ENCODE measurements around the gene CNIH2.

CNIH2 gene

DNA sequence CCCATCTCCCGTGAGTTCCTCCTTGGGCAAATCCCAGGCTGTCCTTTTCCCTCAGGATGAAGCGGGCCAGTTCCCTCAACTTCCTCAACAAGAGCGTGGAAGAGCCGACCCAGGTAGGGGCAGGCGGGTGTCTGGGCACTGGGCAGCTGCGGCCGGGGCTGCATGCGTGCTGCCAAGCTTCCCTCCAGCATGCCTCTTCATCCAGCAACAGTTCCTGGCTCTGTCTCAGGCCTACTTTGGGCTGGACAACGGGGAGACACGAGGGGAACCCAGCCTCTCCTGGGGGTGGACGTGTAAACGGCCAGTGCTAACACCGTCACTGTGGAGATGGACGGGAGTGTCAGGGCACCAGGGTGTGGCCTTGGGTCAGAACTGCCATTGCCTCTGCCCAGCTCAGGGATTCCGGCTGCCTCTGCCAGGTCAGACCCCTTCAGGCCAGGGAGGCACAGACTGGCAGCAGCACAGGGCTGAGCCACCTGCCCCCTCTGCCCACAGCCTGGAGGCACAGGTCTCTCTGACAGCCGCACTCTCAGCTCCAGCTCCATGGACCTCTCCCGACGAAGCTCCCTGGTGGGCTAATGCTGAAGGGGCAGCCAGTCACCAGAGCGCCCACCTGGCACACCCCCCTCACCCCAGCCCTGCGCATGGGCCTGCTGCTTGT is 11.5 kb upstream of the CNIH2 start:
- DNase-seq (ENCODE audit: low spot score): no peak
- TF ChIP-seq, protein P1, sequence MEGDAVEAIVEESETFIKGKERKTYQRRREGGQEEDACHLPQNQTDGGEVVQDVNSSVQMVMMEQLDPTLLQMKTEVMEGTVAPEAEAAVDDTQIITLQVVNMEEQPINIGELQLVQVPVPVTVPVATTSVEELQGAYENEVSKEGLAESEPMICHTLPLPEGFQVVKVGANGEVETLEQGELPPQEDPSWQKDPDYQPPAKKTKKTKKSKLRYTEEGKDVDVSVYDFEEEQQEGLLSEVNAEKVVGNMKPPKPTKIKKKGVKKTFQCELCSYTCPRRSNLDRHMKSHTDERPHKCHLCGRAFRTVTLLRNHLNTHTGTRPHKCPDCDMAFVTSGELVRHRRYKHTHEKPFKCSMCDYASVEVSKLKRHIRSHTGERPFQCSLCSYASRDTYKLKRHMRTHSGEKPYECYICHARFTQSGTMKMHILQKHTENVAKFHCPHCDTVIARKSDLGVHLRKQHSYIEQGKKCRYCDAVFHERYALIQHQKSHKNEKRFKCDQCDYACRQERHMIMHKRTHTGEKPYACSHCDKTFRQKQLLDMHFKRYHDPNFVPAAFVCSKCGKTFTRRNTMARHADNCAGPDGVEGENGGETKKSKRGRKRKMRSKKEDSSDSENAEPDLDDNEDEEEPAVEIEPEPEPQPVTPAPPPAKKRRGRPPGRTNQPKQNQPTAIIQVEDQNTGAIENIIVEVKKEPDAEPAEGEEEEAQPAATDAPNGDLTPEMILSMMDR (IDR thresholded peaks at IDR 0.05; ENCODE audit: extremely low read depth, insufficient read depth, missing control alignments): no peak
- in situ Hi-C loops (cut with MboI; ENCODE audit: low pct_unique_long_range_greater_than_20kb, low sequenced_read_pairs, unreplicated experiment): no loop called here

DNA sequence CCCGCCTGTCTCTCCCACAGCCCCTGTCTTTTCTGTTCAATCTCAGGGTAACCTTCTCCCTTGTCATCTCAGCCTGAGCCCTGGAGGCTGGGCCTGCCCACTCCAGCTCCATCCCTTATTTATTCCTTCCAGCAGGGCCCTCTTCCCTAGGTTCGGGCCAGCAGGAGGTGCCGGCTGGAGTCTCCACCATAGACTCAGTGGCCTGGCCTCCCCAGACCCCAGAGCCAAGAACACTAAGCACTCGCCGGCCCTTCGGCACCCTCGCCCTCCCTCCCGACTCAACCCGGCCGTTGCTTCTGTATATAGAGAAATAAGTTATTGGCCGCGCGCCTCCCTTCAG is 11.0 kb upstream of the CNIH2 start:
- in situ Hi-C loops (cut with MboI; ENCODE audit: low pct_unique_long_range_greater_than_20kb, low sequenced_read_pairs, unreplicated experiment): no loop called here
- TF ChIP-seq, protein P1 (IDR thresholded peaks at IDR 0.05; ENCODE audit: extremely low read depth, insufficient read depth, missing control alignments): no peak
- no peak for DNase-seq (ENCODE audit: low spot score)

DNA sequence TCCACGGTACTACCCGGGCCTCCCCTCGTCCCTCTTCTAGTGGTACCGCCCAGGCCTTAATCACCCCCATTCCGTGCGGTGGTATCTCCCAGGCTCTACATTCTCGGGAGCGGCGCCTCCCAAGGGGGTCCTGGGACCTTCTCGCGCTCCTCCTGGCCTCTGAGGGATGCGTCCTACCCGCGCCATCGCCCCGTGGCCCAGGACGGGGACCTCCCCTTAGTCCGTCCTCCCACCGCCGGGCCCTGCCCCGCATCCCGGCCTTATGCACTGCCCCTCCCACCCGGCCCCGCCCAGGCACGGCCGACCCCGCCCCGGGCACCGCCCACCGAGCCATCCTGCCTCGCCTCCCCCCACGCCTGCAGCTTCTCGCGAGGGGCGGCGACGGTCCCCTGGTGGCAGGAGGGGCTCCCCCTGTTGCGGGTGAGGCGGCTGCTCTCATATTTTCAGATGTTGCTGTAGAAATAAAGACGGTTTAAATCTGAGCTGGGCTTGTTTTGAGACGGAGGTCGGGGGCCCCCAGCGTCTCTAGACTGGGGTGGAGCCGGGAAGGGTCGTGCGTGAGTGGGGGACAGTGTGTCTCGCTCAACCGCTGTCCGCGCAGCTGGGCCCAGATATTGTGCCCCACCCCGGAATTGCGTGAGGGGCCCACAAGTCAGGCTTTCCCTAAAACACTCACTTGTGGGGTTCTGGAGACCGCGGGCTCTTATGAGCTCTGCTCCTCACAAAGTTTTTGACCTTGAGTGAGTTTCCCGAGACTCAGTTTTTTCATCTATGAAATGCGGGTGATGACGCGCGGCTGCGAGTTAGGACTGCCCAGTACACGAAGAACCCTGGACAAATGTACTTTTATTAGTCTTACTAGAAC is 10.4 kb upstream of the CNIH2 start:
- in situ Hi-C loops (cut with MboI; ENCODE audit: low pct_unique_long_range_greater_than_20kb, low sequenced_read_pairs, unreplicated experiment): no loop called here
- peak; percentile 95 for DNase-seq (ENCODE audit: low spot score)
- TF ChIP-seq, protein P1 (IDR thresholded peaks at IDR 0.05; ENCODE audit: extremely low read depth, insufficient read depth, missing control alignments): no peak

DNA sequence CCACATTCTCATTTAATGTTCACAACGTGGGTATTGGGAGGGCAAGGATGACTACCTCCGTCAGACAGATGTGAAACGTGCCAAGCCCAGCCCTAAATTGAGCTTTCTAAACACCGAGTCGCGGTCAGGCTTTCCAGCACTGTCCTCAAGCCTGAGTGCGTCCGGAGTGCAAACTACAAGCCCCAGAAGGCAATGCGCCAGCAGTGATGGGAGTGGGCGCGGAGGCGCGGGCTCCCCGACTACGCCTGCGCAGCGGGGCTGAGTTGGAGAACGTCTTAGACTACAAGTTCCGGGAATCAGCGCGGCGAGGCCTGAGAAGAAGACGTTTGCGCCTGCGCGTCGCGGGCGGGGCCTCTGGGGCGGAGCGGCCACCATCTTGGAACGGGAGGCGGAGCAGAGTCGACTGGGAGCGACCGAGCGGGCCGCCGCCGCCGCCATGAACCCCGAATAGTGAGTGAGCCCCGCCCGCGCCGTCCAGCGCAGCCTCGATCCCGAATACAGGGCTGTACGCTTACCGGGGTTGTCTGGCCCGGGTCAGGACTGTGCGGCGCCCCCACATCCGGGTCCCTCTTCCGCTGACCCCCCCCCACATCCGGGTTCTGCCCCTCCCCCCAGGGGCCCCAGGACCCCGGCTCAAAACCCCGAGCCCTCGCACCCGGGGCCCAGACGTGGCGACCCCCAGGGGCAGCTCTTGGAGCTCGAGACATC is 9.6 kb upstream of the CNIH2 start, which contains the start of gene RAB1B:
Gene RAB1B (plus strand): TSS at position 396 of the 708 bp plus-strand sequence. CDS start 41 bp downstream, at position 437.
- in situ Hi-C loops (cut with MboI; ENCODE audit: low pct_unique_long_range_greater_than_20kb, low sequenced_read_pairs, unreplicated experiment): no loop called here
- TF ChIP-seq, protein P1 (IDR thresholded peaks at IDR 0.05; ENCODE audit: extremely low read depth, insufficient read depth, missing control alignments): no peak
- DNase-seq (ENCODE audit: low spot score): peak; percentile 99

DNA sequence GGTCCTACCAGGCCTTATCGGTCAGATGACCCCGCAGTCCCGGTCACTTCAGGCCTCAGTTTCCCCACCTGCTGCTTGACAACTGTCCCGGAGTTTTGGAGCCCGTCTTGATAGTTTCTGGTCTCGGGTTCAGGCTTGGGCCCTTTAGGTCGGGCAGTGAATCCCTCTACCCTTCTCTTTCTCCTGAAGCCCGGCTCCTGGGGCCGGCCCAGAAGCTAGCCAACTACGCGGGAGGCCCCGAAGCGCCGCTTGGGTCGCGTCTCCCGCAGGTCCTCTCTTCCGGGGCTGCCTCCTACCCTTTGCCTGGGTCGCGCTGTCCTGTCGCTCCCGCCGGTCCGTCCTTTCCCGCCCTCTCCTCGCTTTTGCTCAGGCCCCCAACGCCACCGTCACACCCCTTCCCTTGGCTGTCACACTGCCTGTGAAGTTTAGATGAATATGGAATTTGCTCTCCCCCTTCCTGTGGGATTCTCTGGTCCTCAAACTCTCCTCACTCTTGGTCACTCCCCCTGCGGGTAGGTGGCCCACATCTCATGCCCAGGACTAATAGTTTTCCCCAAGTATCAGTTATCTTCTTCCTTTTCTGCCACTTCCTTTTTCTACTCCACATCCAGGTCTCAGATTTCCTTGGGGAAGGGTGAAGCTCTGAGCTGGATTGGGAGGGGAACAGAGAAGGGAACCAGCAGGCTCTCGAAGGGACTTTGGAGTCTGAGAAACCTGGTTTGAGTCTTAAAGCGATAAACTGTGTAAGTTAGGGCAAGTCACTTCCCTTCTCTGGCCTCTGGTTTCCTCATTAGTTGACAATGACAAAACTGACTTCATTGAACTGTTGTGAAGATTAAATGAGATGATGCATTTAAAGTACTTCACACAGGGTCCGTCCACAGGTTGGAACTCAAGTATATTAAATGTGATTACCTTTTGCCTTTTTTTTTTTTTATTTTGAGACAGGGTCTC is 8.7 kb upstream of the CNIH2 start:
- TF ChIP-seq, protein P1 (IDR thresholded peaks at IDR 0.05; ENCODE audit: extremely low read depth, insufficient read depth, missing control alignments): no peak
- in situ Hi-C loops (cut with MboI; ENCODE audit: low pct_unique_long_range_greater_than_20kb, low sequenced_read_pairs, unreplicated experiment): no loop called here
- DNase-seq (ENCODE audit: low spot score): no peak
